Skeletal muscle satellite cell (primary cell): ENCODE measurements around the gene SLC6A5.

Source experiments
- H3K27me3 ChIP-seq: 2 replicates; pipeline ENCODE4 v1.7.0; 2013; ENCODE audit warnings: low read length; ENCODE audit not compliant: control insufficient read depth, insufficient read depth
- H3K36me3 ChIP-seq: 2 replicates; pipeline ENCODE4 v1.7.0; 2013; ENCODE audit warnings: mild to moderate bottlenecking, control low read depth, low read length; ENCODE audit not compliant: insufficient read depth
- H3K4me1 ChIP-seq: 2 replicates; pipeline ENCODE4 v1.7.0; 2013; ENCODE audit warnings: low read length; ENCODE audit not compliant: control insufficient read depth, insufficient read depth
- H3K4me2 ChIP-seq: 2 replicates; pipeline ENCODE4 v1.7.0; 2013; ENCODE audit warnings: mild to moderate bottlenecking, low read length
- H3K4me3 ChIP-seq: 2 replicates; pipeline ENCODE4 v1.7.0; 2013; ENCODE audit warnings: low read length
- H3K9ac ChIP-seq: 2 replicates; pipeline ENCODE4 v1.7.0; 2013; ENCODE audit warnings: mild to moderate bottlenecking, low read depth, low read length, moderate library complexity
- H3K9me3 ChIP-seq: replicated peaks from 2 replicates; pipeline ENCODE4 v1.7.0; 2013; ENCODE audit warnings: mild to moderate bottlenecking, control low read depth, low read length

SLC6A5 gene

GRCh38 chr11:20676658-20677057, 77.2 kb downstream of the SLC6A5 start:
- Histone ChIP-seq H3K36me3 (no peaks in the 10 kb centered on the region), H3K4me3 (no peak overlapping the region), H3K27me3 (peaks cover 8% of the 10 kb centered on the region), H3K4me2 (no peak overlapping the region), H3K4me1 (no peaks in the 10 kb centered on the region), H3K9me3 (no peaks in the 10 kb centered on the region), H3K9ac (no peak overlapping the region)

- H3K4me2 ChIP-seq, result no peak overlapping the region
- no peaks in the 10 kb centered on the region for H3K36me3 ChIP-seq
- no peaks in the 10 kb centered on the region for H3K27me3 ChIP-seq
- H3K4me3 ChIP-seq, result no peak overlapping the region
- no peaks in the 10 kb centered on the region for H3K4me1 ChIP-seq
- no peak overlapping the region for H3K9ac ChIP-seq
- H3K9me3 ChIP-seq, result no peaks in the 10 kb centered on the region
Measured at GRCh38 chr11:20688761-20689160, 89.4 kb downstream of the SLC6A5 start.

- no peaks in the 10 kb centered on the region for H3K27me3 ChIP-seq
- no peak overlapping the region for H3K9ac ChIP-seq
- H3K4me2 ChIP-seq, result no peak overlapping the region
- H3K36me3 ChIP-seq, result no peaks in the 10 kb centered on the region
- no peaks in the 10 kb centered on the region for H3K4me1 ChIP-seq
- no peaks in the 10 kb centered on the region for H3K9me3 ChIP-seq
- H3K4me3 ChIP-seq, result no peak overlapping the region
Measured at GRCh38 chr11:20707876-20708275, 108.5 kb downstream of the SLC6A5 start.
